Body of pancreas (tissue), 4 donors: ENCODE results near the gene RFXAP. TPM values are rescaled to one million over a fixed set of nuclear protein-coding genes. Genes with fewer than 3 reads are reported as not detected.

Source experiments
- ATAC-seq: fragments of 150-250 bp; one replicate; pipeline ENCODE4 v1.9.1; 2016
- DNase-seq, 4 donors: peaks; one replicate each; pipeline ENCODE4 v3.0.0-alpha.2; 2019
- H3K27ac ChIP-seq, 4 donors: fragments of 200-600 bp; sonication (generic); 1 replicate in 3 of 4; 2 replicates in 1 of 4; pipeline versions ENCODE4 v1.5.1 to v1.6.1; 2016 to 2019; ENCODE audit warnings: mild to moderate bottlenecking in 1 of 4, mixed read lengths in 1 of 4, moderate library complexity in 1 of 4
- H3K27me3 ChIP-seq, 2 donors: fragments of 200-600 bp; sonication (generic); one replicate each; pipeline ENCODE4 v1.6.0; 2016; ENCODE audit warnings: mild to moderate bottlenecking in 1 of 2
- H3K36me3 ChIP-seq, 2 donors: fragments of 200-600 bp; sonication (generic); replicated peaks in 1 of 2; 2 replicates each; pipeline ENCODE4 v1.5.1; 2016; ENCODE audit warnings: low read depth in 2 of 2; ENCODE audit not compliant: insufficient read depth in 1 of 2
- H3K4me1 ChIP-seq: fragments of 200-600 bp; sonication (generic); one replicate; pipeline ENCODE4 v1.6.0; 2016
- H3K4me3 ChIP-seq, 2 donors: fragments of 200-600 bp; sonication (generic); 1 replicate in 1 of 2; 2 replicates in 1 of 2; pipeline ENCODE4 v1.5.1; 2016 to 2019
- H3K9me3 ChIP-seq, 3 donors: fragments of 200-600 bp; sonication (generic); 1 replicate in 2 of 3; 2 replicates in 1 of 3; pipeline ENCODE4 v1.5.1; 2016
- POLR2A ChIP-seq, 3 donors: fragments of 450-650 bp; IDR thresholded peaks; one replicate each; pipeline ENCODE4 v1.6.1; 2016; ENCODE audit warnings: antibody characterized with exemption in 3 of 3, mild to moderate bottlenecking in 2 of 3
- WGBS, 2 donors: methylation state at CpG; one replicate each; pipeline ENCODE4 v1.1.5; 2017; 5-methylcytosine and 5-hydroxymethylcytosine counted together
- intact Hi-C: fragments of 100-400 bp; cut with DNase I; formaldehyde crosslinking; loops from one replicate; pipeline ENCODE4 v1.15.1; 2023
- total RNA-seq, 2 donors: library from RNA; depleted of rRNA; stranded (reverse); fragments of >200 nt; gene quantifications; one replicate each; pipeline ENCODE4 v1.1.0, GENCODE V29; 2016
- TF ChIP-seq, protein P1 (sequence below), 7 experiments: fragments of 450-650 bp in 4 of 7; fragments of 200-600 bp in 3 of 7; sonication (generic) in 3 of 7; IDR thresholded peaks; one replicate each; pipeline ENCODE4 v1.5.1; 2016 to 2019; ENCODE audit warnings: antibody characterized with exemption in 7 of 7

Gene RFXAP
- total RNA-seq, 2 donors from 2014 or later: 0.33 to 7.0 TPM

DNA sequence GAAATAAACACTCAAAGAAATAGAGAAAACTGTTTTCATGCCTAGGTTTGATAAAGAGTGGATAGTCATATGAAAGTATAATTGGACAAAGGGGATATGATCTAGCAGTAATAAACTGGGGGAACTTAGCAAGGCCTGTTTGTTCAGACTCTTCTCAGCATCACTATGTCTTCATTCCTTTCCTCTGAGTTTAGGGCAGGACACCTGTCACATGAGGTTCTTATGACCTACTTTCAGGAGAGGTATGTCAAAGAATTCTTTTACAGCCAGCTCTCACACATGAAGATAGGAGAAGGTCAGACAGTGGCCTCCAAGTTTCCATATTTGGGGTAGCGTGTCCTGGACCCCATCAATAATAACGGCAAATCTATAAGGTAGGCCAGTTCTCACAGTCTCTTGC, 11.4 kb upstream of the RFXAP start:
- Histone ChIP-seq H3K27ac (no peak overlapping the region), H3K27me3 (no peaks in the 10 kb centered on the region), H3K4me1 (no peaks in the 10 kb centered on the region), H3K36me3 (no peaks in the 10 kb centered on the region), H3K9me3 (no peaks in the 10 kb centered on the region), H3K4me3 (no peak overlapping the region)
- DNase-seq (no peak), ATAC-seq (no peak)
- no peak for TF ChIP-seq POLR2A (IDR thresholded peaks at IDR 0.05)
- TF ChIP-seq, protein P1, sequence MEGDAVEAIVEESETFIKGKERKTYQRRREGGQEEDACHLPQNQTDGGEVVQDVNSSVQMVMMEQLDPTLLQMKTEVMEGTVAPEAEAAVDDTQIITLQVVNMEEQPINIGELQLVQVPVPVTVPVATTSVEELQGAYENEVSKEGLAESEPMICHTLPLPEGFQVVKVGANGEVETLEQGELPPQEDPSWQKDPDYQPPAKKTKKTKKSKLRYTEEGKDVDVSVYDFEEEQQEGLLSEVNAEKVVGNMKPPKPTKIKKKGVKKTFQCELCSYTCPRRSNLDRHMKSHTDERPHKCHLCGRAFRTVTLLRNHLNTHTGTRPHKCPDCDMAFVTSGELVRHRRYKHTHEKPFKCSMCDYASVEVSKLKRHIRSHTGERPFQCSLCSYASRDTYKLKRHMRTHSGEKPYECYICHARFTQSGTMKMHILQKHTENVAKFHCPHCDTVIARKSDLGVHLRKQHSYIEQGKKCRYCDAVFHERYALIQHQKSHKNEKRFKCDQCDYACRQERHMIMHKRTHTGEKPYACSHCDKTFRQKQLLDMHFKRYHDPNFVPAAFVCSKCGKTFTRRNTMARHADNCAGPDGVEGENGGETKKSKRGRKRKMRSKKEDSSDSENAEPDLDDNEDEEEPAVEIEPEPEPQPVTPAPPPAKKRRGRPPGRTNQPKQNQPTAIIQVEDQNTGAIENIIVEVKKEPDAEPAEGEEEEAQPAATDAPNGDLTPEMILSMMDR (IDR thresholded peaks at IDR 0.05): no peak
- 81 to 100% methylated on average over 2 of the region's 2 CpGs for WGBS, 2 donors
- intact Hi-C loops: no loop called here

DNA sequence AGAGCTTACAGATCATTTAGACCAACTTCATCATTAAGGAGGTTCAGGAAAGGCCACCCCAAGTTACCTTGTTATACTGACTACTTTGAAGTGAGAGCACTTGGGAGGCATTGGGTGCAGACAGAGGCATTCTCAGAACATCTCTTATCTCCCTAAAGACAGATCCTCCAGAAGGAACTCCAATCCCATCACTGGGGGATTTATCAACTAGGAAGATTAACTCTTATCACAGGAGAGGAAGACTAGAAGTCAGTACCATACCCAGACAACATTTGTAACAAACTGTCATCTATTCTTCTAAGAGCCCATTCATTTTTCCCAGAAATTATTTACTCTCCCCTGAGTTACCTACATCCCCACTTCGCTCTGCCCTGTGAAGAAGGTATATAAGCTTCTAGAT, 5.8 kb upstream of the RFXAP start:
- no peak for TF ChIP-seq POLR2A (IDR thresholded peaks at IDR 0.05)
- TF ChIP-seq, protein P1 (IDR thresholded peaks at IDR 0.05): no peak
- Histone ChIP-seq H3K36me3 (no peaks in the 10 kb centered on the region), H3K27me3 (no peaks in the 10 kb centered on the region), H3K9me3 (no peaks in the 10 kb centered on the region), H3K4me3 (no peak overlapping the region), H3K4me1 (peaks cover 2% of the 10 kb centered on the region), H3K27ac (no peak overlapping the region)
- DNase-seq (no peak), ATAC-seq (no peak)
- 68 to 88% methylated on average over 1 of the region's 1 CpG for WGBS, 2 donors
- intact Hi-C loops: no loop called here

DNA sequence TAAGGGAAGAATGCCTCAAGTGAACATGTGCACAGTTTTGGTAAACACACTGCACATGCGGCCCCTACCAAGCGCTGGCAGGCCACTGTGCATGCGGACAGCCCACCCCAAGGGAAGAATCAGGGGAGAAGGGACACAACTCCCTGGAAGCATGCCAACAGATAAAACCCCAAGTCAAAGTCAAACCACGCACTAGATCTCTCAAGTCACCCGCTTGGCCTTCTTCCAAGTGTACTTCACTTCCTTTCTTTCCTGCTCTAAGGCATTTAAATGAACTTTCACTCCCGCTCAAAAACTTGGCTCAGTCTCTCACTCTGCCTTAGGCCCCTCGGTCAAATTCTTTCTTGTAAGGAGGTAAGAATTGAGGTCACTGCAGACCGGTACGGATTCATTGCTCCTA, 4.6 kb upstream of the RFXAP start:
- WGBS, 2 donors: 51 to 68% methylated on average over 9 of the region's 9 CpGs
- no peaks in the 10 kb centered on the region for H3K9me3 ChIP-seq
- no peaks in the 10 kb centered on the region for H3K36me3 ChIP-seq
- peaks cover 6% of the 10 kb centered on the region for H3K4me1 ChIP-seq
- TF ChIP-seq POLR2A (IDR thresholded peaks at IDR 0.05): no peak
- intact Hi-C loops: no loop called here
- H3K4me3 ChIP-seq: no peak overlapping the region
- DNase-seq (peak in 1 of 4 donors; percentile 8), ATAC-seq (no peak)
- no peak overlapping the region for H3K27ac ChIP-seq
- H3K27me3 ChIP-seq: no peaks in the 10 kb centered on the region

DNA sequence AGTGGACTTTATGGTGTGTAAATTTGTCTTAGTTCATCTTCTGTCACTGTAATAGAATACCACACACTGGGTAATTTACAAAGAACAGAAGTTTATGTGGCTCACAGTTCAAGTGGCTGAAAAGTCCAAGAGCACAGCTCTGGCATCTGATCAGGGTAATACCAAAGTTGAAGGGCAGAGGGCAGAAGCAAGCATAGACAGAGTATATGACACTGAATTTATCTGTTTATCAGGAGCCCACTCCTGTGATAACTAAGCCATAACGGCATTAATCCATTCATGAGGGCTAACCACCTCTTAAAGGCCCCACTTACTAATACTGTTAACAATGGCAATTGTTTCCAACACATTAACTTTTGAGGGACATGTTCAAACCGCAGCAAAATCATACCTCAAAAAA, 4.0 kb upstream of the RFXAP start:
- no peak overlapping the region for H3K27ac ChIP-seq
- no peaks in the 10 kb centered on the region for H3K36me3 ChIP-seq
- 59 to 67% methylated on average over 2 of the region's 2 CpGs for WGBS, 2 donors
- no peak overlapping the region for H3K4me3 ChIP-seq
- ATAC-seq: no peak
- no peak for DNase-seq
- no peaks in the 10 kb centered on the region for H3K27me3 ChIP-seq
- TF ChIP-seq POLR2A (IDR thresholded peaks at IDR 0.05): no peak
- TF ChIP-seq, protein P1 (IDR thresholded peaks at IDR 0.05): no peak
- H3K4me1 ChIP-seq: peaks cover 6% of the 10 kb centered on the region
- intact Hi-C loops: no loop called here
- H3K9me3 ChIP-seq: no peaks in the 10 kb centered on the region

DNA sequence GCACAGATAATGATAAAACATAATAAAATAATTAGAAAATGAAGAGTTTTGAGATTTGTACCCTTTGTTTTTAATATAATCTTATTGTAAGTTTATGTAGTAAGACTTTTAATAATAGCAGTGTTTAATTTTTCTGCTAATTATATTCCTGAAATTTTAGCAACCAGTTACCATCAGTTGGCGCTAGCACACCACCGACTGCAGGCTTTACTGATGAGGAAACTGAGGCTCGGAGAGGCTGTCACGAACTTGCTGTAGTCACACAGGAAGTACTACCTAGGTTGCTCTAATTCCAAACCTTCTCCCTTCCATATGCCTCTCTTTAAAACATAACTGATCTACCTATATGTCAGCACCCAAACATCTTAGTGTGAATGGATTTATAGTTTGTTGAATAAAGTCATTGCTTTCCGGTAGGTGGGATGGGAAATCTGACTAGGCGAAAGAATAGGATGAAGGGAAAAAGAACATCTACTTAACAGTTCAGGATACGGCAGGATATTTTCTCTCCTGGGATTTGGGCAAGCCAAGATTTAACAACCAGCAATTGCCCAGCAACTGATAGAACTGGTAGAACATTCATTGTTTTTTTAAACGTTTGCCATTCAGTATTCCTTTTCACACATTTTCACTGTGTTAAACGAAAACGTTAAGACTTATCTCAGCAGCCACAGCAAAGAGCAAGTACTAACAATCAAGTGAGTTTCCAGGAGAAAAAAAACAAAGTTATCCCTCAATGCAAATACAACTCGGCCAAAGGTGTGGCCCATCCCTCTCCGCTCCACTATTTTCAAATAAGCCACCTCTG, 822 bp upstream of the RFXAP start:
- H3K9me3 ChIP-seq: no peaks in the 10 kb centered on the region
- H3K4me1 ChIP-seq: peaks cover 26% of the 10 kb centered on the region
- intact Hi-C loops: no loop called here
- 33 to 35% methylated on average over 12 of the region's 12 CpGs for WGBS, 2 donors
- TF ChIP-seq, protein P1 (IDR thresholded peaks at IDR 0.05): no peak
- TF ChIP-seq POLR2A (IDR thresholded peaks at IDR 0.05): no peak
- DNase-seq: no peak
- ATAC-seq: no peak
- peak overlapping the region; percentile 24 to 53 for H3K4me3 ChIP-seq
- no peaks in the 10 kb centered on the region for H3K36me3 ChIP-seq
- no peaks in the 10 kb centered on the region for H3K27me3 ChIP-seq
- peak overlapping the region in 2 of 4 donors; percentile 60 to 73 for H3K27ac ChIP-seq
